ENCODE measurements around the gene IGSF9.

IGSF9 gene

GRCh38 chr1:159974350-159974965 lies 29.0 kb upstream of the IGSF9 start:
- DNase-seq (ENCODE audit: low read depth in 2 of 2, low spot score in 1 of 2): no peak

GRCh38 chr1:159973350-159973940 lies 28.0 kb upstream of the IGSF9 start:
- no peak for DNase-seq (ENCODE audit: low read depth in 2 of 2, low spot score in 1 of 2)

GRCh38 chr1:159972443-159973205 lies 27.2 kb upstream of the IGSF9 start:
- DNase-seq (ENCODE audit: low read depth in 2 of 2, low spot score in 1 of 2): no peak

GRCh38 chr1:159970932-159971342 lies 25.5 kb upstream of the IGSF9 start:
- no peak for DNase-seq (ENCODE audit: low read depth in 2 of 2, low spot score in 1 of 2)

- no peak for DNase-seq (ENCODE audit: low read depth in 2 of 2, low spot score in 1 of 2)
These were observed 23.5 kb upstream of the IGSF9 start for GRCh38 chr1:159968901-159969300.

- no peak for DNase-seq (ENCODE audit: low read depth in 2 of 2, low spot score in 1 of 2)
These were observed 19.9 kb upstream of the IGSF9 start for GRCh38 chr1:159965263-159965662.

- no peak for DNase-seq (ENCODE audit: low read depth in 2 of 2, low spot score in 1 of 2)
These were observed 18.7 kb upstream of the IGSF9 start for GRCh38 chr1:159964144-159964543.

- no peak for DNase-seq (ENCODE audit: low read depth in 2 of 2, low spot score in 1 of 2)
These were observed 16.8 kb upstream of the IGSF9 start for GRCh38 chr1:159962176-159962575.

- no peak for DNase-seq (ENCODE audit: low read depth in 2 of 2, low spot score in 1 of 2)
These were observed 16.2 kb upstream of the IGSF9 start for GRCh38 chr1:159961636-159962035.

GRCh38 chr1:159960721-159961381 lies 15.4 kb upstream of the IGSF9 start:
- no peak for DNase-seq (ENCODE audit: low read depth in 2 of 2, low spot score in 1 of 2)

- no peak for DNase-seq (ENCODE audit: low read depth in 2 of 2, low spot score in 1 of 2)
These were observed 14.0 kb upstream of the IGSF9 start for GRCh38 chr1:159959451-159959850.

GRCh38 chr1:159958719-159959380 lies 13.4 kb upstream of the IGSF9 start:
- DNase-seq (ENCODE audit: low read depth in 2 of 2, low spot score in 1 of 2): no peak

- no peak for DNase-seq (ENCODE audit: low read depth in 2 of 2, low spot score in 1 of 2)
These were observed 12.4 kb upstream of the IGSF9 start for GRCh38 chr1:159957824-159958268.

- no peak for DNase-seq (ENCODE audit: low read depth in 2 of 2, low spot score in 1 of 2)
These were observed 10.0 kb upstream of the IGSF9 start for GRCh38 chr1:159955456-159955855.

- DNase-seq (ENCODE audit: low read depth in 2 of 2, low spot score in 1 of 2): no peak
These were observed 8.4 kb upstream of the IGSF9 start, which contains the start of gene SLAMF9 for GRCh38 chr1:159953536-159954515. Gene SLAMF9 (minus strand): TSS chr1:159954237. CDS start chr1:159954137, 100 bp downstream.

- no peak for DNase-seq (ENCODE audit: low read depth in 2 of 2, low spot score in 1 of 2)
These were observed 7.5 kb upstream of the IGSF9 start for GRCh38 chr1:159952932-159953331.

GRCh38 chr1:159951551-159951950 lies 6.1 kb upstream of the IGSF9 start:
- no peak for DNase-seq (ENCODE audit: low read depth in 2 of 2, low spot score in 1 of 2)

- DNase-seq (ENCODE audit: low read depth in 2 of 2, low spot score in 1 of 2): no peak
These were observed 5.6 kb upstream of the IGSF9 start for GRCh38 chr1:159951016-159951415.

- DNase-seq (ENCODE audit: low read depth in 2 of 2, low spot score in 1 of 2): no peak
These were observed 4.6 kb upstream of the IGSF9 start for GRCh38 chr1:159949981-159950381.

- no peak for DNase-seq (ENCODE audit: low read depth in 2 of 2, low spot score in 1 of 2)
These were observed 3.7 kb upstream of the IGSF9 start for GRCh38 chr1:159949123-159949522.
